Neutrophil (primary cell): ENCODE measurements around the gene RPP25L.

Experiments
- H3K27ac ChIP-seq: fragments of 200-600 bp; sonication (generic); 2 replicates; pipeline ENCODE4 v1.5.1; 2016; ENCODE audit warnings: mild to moderate bottlenecking, moderate library complexity
- H3K27me3 ChIP-seq: fragments of 200-600 bp; sonication (generic); 2 replicates; pipeline ENCODE4 v1.6.0; 2016; ENCODE audit warnings: mild to moderate bottlenecking
- H3K36me3 ChIP-seq: fragments of 200-600 bp; sonication (generic); 2 replicates; pipeline ENCODE4 v1.5.1; 2017
- H3K4me1 ChIP-seq, 2 experiments: fragments of 200-600 bp in 1 of 2; sonication (generic) in 1 of 2; 1 replicate in 1 of 2; 2 replicates in 1 of 2; pipeline versions ENCODE4 v1.5.1 to v1.6.1; 2013 to 2016; ENCODE audit warnings: low read depth in 1 of 2, low read length in 1 of 2, mild to moderate bottlenecking in 1 of 2, moderate library complexity in 1 of 2; ENCODE audit not compliant: control insufficient read depth in 1 of 2, insufficient read depth in 1 of 2
- H3K4me3 ChIP-seq, 2 experiments: fragments of 200-600 bp in 1 of 2; sonication (generic) in 1 of 2; 1 replicate in 1 of 2; 2 replicates in 1 of 2; pipeline ENCODE4 v1.5.1; 2013 to 2016; ENCODE audit warnings: low read depth in 1 of 2, low read length in 1 of 2, mild to moderate bottlenecking in 1 of 2, moderate library complexity in 1 of 2
- H3K9me3 ChIP-seq: fragments of 200-600 bp; sonication (generic); 2 replicates; pipeline ENCODE4 v1.5.1; 2016
- TF ChIP-seq, protein P1 (sequence below): fragments of 200-600 bp; sonication (generic); IDR thresholded peaks from 2 replicates; pipeline ENCODE4 v1.5.1; 2016; ENCODE audit warnings: antibody characterized with exemption

Gene RPP25L

GRCh38 chr9:34623374-34624235, 11.7 kb upstream of the RPP25L start:
- peaks cover 3% of the 10 kb centered on the region for H3K36me3 ChIP-seq
- no peak overlapping the region for H3K4me3 ChIP-seq
- TF ChIP-seq, protein P1, sequence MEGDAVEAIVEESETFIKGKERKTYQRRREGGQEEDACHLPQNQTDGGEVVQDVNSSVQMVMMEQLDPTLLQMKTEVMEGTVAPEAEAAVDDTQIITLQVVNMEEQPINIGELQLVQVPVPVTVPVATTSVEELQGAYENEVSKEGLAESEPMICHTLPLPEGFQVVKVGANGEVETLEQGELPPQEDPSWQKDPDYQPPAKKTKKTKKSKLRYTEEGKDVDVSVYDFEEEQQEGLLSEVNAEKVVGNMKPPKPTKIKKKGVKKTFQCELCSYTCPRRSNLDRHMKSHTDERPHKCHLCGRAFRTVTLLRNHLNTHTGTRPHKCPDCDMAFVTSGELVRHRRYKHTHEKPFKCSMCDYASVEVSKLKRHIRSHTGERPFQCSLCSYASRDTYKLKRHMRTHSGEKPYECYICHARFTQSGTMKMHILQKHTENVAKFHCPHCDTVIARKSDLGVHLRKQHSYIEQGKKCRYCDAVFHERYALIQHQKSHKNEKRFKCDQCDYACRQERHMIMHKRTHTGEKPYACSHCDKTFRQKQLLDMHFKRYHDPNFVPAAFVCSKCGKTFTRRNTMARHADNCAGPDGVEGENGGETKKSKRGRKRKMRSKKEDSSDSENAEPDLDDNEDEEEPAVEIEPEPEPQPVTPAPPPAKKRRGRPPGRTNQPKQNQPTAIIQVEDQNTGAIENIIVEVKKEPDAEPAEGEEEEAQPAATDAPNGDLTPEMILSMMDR, result no peak
- no peak overlapping the region for H3K27ac ChIP-seq
- H3K9me3 ChIP-seq, result no peaks in the 10 kb centered on the region
- H3K4me1 ChIP-seq, result peaks cover 23 to 24% of the 10 kb centered on the region in 2 experiments
- H3K27me3 ChIP-seq, result peaks cover 78% of the 10 kb centered on the region

DNA sequence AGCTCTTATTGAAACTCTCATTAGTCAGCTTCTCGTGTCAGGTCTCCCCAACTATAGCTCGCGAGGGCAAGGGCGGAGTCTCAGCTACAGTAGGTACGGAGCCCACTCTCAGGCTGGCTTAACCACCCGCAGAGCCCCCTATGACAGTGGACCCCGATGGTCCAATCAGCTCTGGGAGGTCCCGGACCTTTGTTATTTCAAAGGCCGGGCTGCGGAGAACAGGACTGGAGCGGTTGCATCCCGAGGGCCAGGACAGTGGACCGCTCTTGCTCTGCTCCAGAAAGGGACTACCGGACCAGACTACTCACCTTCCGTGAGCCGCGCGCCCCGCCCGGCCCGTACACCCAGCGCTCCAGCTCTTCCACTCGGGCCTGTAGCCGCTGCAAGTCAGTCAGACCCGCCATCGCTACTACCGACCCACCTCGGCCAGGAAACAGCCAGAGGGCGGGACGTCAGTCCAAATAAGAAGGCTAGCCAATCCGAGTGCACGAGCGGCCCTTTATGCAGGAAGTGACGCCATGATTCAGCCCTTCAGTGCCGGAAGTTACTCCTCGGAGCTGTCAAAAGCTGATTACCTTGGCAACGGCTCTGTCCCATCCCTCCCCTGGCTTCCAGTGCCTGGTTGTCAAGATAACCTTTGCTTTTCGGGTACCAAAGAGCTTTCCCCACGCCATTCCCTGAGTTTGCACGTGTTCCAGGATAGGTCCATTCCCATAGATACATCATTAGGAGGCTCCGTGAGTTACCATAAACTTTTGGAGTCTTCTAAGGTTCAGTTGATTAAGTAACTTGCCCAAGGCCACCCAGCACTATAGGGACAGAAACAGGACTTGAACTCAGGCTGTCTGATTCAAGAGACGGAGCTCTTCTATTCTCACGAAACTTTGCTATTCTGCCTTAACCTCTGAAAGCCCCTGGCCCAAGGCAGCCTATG, 8.4 kb upstream of the RPP25L start, which contains the start of gene DCTN3:
Gene DCTN3 (minus strand): TSS at position 435 of the 934 bp plus-strand sequence. CDS start 31 bp downstream, at position 404.
- Histone ChIP-seq H3K4me3 (peak within 1 kb of the TSS; percentile 77 to 91), H3K9me3 (no peaks in the 10 kb centered on the region), H3K4me1 (peaks cover 20 to 22% of the 10 kb centered on the region in 2 experiments), H3K27me3 (peaks cover 46% of the 10 kb centered on the region), H3K27ac (peak within 1 kb of the TSS; percentile 63), H3K36me3 (peaks cover 35% of the 10 kb centered on the region)
- TF ChIP-seq, protein P1, result no peak

DNA sequence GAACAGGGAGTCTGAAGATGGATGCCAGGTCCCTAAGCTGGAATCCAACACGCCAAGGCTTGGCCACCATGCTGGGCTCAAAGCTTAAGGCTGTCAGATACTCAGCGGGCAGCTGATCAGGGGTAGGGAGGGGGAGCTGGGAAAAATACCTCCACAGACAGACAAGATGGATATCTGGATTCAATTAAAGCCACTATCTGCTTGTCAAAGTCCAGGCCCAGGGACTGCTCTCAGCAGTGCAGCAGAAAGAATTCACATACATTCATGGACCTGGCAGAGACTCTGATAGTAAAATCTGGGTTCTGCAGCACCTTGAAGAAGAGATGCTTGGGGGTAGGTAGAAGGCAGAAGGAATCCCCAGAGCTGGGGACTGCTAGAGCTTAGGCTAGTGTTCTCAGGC, 3.2 kb upstream of the RPP25L start:
- Histone ChIP-seq H3K27ac (no peak overlapping the region), H3K27me3 (no peaks in the 10 kb centered on the region), H3K4me1 (peaks cover 29 to 34% of the 10 kb centered on the region in 2 experiments), H3K4me3 (no peak overlapping the region), H3K36me3 (peaks cover 54% of the 10 kb centered on the region), H3K9me3 (no peaks in the 10 kb centered on the region)
- TF ChIP-seq, protein P1, result no peak

DNA sequence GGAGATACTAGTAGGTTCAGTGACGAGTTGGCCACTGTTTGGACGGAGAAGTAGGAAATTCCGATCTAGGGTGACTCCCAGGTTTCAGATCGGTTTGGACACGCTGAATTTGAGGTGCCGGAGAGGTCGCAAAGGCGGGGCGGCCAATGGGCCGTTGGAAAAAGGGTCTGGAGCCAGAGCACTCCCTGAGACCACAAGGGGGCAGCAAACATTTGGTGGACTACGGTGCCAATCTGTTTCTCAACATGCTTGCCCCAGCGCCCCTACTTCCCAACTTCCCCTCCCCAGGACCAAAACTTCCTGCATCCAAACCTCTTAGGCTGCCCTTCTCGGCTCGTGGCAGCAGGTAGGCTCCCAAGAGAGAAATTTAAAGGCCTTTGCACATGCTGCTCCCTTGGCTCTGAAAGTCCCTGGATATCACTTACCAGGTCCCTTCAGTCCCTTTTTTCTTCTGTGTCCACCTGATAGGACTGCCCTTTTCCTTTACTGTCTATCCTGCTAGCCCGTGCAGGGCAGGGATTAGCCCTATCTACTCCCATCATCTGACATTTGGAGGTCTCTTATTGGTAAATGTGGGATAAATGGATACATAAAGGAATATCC, 992 bp upstream of the RPP25L start:
- Histone ChIP-seq H3K9me3 (no peaks in the 10 kb centered on the region), H3K27me3 (peaks cover under 1% of the 10 kb centered on the region), H3K4me1 (peaks cover 19 to 23% of the 10 kb centered on the region in 2 experiments), H3K4me3 (peak overlapping the region; percentile 76 to 77), H3K36me3 (peaks cover 43% of the 10 kb centered on the region), H3K27ac (peak overlapping the region; percentile 88)
- TF ChIP-seq, protein P1, result peak; percentile 70

DNA sequence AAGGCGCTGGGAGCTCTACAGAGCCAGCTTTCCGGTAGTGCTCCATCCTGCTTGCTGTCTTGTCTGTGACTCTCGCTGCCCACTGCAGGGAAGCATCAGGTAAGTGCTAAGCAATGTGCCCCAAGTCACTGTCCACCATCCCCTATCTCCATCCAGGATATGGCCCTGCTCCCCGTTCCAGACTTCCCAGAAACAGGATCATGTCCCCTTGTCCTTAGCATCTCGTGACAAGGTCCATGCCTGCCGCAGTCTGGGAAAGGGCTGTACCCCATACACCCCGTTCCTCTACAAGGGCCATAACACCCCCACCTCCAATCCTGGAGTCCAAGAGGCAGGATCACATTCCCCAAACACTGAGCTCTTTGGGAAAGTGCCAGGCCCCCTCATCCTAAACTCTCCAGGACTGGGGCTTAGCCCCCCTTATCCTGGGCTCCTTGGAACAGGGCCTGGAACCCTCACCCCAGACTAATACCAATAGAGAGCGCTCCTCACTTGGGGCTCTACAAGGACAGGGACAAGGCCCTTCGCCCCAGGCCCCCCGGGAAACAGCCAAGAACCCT, 566 bp downstream of the RPP25L start:
- peak overlapping the region; percentile 88 for H3K27ac ChIP-seq
- peak overlapping the region; percentile 76 to 77 for H3K4me3 ChIP-seq
- H3K4me1 ChIP-seq, result peaks cover 19 to 23% of the 10 kb centered on the region in 2 experiments
- no peaks in the 10 kb centered on the region for H3K9me3 ChIP-seq
- H3K27me3 ChIP-seq, result peaks cover 15% of the 10 kb centered on the region
- peaks cover 28% of the 10 kb centered on the region for H3K36me3 ChIP-seq
- TF ChIP-seq, protein P1, result no peak
